GM21528 (cell line): ENCODE data around the gene SLC16A6.
"Not testable (repeated sequence)": the region's sequence is repeated elsewhere in the genome, so short reads cannot be mapped to it uniquely, and the experiment has no call there.

Experiments
- ATAC-seq: cut with Tn5 transposase; IDR thresholded peaks from one replicate; pipeline ENCODE4 v1.9.1; 2021; ENCODE audit warnings: mild to moderate bottlenecking, moderate library complexity; ENCODE audit not compliant: unreplicated experiment, low FRiP score

The SLC16A6 gene

DNA sequence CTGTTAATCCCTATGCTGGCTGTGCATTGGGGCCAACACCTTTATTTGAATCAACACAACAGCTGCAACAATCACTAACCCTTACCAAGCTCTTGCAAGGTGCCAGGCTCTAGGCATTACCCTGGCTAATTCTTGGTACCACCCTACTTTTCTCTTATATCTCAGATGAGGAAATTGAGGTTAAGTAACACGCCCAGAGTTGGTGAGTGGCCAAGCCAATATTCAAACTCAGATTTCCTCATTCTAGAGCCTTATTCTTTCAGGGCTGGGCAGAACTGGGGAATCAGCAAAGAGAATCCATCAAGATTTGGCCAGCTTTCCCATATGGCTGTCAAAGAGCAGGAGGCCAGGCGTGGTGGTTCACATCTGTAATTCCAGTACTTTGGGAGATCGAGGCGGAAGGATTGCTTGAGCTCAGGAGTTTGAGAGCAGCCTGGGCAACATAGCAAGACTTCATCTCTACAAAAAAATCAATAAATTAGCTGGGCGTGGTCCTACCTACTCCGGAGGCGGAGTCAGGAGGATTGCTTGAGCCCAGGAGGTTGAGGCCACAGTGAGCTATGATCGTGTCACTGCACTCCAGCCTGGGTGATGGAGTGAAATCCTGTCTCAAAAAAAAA lies 24.1 kb upstream of the SLC16A6 start:
- no peak for ATAC-seq

DNA sequence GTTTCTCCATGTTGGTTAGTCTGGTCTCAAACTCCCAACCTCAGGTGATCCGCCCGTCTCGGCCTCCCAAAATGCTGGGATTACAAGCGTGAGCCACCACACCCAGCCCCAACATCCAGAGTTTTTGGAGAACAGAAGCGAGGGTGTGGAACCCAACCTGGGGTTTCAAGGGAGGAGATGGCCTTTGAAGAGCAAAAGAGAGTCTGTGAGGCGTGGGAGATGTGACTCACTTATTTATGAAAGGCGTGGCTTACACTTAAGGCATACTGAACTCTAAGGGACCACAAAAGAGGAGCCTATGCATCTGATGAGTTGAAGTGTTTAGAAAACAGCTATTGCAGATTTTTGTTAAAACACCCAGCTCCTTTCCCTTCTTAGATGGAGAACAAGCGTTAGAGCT lies 19.2 kb upstream of the SLC16A6 start:
- no peak for ATAC-seq

DNA sequence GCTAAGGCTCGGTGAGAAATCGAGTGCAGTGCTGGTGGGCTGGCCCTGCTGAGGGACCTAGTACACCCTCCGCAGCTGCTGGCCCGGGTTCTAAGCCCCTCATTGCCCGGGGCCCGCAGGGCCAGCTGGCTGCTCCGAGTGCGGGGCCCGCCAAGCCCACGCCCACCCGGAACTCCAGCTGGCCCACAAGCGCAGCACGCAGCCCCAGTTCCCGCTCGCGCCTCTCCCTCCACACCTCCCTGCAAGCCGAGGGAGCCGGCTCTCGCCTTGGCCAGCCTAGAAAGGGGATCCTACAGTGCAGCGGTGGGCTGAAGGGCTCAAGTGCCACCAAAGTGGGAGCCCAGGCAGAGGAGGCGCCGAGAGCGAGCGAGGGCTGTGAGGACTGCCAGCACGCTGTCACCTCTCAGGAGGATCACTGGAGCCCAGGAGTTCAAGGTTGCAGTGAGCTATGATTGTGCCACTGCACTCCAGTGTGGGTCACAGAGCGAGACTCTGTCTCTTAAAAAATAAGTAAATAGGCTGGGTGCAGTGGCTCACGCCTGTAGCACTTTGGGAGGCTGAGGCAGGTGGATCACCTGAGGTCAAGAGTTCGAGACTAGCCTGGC lies 18.2 kb upstream of the SLC16A6 start:
- not testable (repeated sequence) for ATAC-seq

DNA sequence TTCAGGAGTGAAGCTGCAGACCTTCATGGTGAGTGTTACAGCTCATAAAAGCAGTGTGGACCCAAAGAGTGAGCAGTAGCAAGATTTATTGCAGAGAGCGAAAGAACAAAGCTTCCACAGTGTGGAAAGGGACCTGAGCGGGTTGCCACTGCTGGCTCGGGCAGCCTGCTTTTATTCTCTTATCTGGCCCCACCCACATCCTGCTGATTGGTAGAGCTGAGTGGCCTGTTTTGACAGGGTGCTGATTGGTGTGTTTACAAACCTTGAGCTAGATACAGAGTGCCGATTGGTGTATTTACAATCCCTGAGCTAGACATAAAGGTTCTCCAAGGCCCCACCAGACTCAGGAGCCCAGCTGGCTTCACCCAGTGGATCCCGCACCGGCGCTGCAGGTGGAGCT lies 17.6 kb upstream of the SLC16A6 start:
- ATAC-seq: not testable (repeated sequence)

DNA sequence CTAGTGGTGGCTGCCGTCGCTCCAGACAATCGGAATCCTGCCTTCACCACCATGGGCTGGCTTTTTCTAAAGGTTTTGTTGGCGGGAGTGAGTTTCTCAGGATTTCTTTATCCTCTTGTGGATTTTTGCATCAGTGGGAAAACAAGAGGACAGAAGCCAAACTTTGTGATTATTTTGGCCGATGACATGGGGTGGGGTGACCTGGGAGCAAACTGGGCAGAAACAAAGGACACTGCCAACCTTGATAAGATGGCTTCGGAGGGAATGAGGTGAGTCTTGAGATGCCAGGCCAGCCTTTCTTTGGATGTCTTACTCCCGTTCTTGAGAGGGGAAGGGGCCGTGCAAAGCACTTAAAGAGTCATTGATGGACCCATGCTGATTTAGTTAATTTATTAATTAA lies 16.5 kb upstream of the SLC16A6 start:
- no peak for ATAC-seq

DNA sequence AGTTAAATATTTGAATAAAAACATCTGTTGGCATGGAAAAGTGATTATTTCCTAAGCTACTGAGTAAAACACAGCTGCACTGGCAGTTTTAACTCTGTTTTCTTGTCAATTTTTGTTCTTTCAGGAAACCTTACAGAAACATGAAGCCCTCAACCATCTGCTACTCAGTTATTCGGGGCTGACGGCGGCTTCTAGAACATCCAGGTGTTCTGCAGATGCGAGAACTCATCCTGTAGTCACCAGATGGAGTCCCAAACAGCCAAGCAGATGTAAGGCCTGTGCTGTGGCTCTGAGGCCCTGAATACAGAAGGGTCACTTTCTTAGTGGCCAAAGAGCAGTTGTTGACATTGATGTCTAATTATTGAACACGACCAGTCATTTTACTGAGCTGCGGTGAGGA lies 15.9 kb upstream of the SLC16A6 start:
- no peak for ATAC-seq

DNA sequence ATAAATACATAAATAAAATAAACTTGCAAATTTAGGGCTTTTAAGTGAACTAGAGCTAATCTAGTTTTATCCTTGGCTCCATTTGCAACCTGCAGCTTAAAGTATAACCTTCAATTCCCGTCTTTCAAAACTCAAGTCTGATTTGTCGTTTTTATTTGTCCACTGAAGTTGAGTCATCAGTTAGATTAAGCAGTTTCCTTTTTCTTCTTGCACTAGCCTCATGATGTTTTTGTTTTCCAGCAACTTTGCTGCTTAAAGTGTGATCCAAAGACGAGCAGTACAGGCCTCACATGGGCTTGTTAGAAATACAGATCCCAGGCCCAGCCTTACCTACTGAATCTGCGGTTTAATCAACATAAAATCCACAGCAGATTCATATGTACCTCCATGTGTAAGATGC lies 14.2 kb upstream of the SLC16A6 start:
- ATAC-seq: no peak

DNA sequence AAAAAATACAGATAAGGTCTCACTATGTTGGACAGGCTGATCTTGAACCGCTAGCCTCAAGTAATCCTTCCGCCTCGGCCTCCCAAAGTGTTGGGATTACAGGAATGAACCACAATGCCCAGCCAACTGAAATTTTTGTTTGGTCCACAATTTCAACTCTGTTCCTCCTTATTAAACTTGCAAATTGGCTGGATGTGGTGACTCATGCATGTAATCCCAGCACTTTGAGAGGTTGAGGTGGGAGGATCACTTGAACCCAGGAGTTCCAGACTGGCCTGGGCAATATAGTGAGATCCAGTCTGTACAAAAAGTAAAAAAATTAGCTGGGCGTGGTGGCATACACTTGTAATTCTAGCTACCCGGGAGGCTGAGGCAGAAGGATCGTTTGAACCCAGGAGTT lies 13.8 kb upstream of the SLC16A6 start:
- no peak for ATAC-seq

DNA sequence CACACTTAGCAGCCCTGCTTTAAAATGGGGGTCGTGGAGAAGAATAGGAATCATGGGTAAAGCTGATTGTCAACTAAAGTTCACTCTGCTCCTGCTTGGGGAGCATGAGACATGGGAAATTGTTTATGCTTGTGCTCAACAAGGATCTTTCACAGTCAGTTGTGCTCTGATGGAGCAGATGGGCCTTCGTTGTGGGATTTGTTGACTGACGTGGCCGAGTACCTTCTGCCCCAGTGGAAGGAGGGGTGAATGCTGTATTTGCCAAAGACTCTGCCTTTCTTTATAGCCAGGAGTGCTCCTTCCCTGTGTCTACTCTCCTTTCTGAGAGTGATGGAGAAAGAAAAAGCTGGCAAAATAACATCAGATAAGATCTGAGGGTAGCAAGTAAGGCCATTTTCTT lies 11.7 kb upstream of the SLC16A6 start:
- ATAC-seq: no peak

DNA sequence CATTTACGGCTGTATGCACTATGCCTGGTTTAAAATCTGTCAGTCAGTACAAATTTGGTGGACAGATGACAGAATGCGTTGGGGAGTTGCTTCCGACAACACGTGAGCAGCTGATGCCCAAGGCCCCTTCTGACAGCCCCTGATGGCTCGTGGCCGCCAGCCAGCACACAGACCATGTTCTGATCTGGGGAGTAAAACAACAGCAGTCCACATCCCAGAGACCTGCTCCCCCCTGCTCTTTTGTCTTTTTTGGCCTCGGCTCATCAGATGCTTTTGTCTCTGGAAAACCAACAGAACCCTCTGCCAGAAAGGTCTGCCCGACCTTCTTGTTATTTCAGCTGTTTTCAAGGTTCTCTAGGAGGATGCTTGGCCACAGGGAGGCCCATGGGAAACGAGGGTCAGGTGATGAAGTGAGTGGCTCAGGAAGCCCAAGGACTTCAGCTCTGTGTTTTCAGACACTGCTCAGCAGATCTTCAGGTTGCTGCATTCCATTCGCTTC lies 11.2 kb upstream of the SLC16A6 start:
- ATAC-seq: no peak

DNA sequence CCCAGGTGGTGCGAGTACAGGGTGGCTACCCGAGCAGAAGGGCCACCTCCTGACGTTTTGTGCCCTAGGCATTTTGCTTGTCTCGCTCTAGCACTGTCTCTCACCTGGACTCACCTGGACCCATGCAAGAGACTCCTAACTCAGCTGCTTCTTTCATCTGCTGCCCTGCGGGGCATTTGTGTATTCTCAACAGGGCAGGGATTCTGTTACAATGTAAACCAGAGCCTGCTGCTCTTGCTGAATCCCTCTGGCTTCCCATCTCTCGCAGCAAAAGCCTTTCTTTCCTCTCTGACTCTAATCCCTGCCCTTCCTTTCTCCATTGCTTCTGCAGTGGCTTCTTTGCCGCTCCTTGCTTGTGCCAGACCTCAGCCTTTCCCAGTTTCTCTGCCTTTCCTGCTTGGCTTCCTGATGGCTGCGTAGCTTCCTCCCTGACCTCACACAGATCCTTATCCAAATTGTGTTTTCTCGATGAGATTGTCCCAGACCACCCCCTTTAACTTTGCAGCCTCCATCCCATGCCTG lies 10.6 kb upstream of the SLC16A6 start:
- no peak for ATAC-seq

DNA sequence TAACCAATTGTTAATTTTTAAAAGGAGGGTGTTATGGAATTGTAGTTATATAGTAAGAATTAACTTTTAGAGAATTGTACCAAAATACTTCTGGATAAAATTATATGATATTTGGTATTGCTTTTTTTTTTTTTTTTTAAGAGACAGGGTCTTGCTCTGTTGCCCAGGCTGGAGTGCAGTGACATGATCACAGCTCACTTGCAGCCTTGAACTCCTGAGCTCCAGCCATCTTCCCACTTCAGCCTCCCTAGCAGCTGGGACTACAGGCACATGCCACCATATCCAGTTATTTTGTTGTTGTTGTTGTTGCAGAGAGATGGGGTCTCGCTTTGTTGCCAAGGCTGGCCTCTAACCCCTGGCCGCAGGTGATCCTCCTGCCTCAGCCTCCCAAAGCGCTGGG lies 8.9 kb upstream of the SLC16A6 start:
- ATAC-seq: no peak

DNA sequence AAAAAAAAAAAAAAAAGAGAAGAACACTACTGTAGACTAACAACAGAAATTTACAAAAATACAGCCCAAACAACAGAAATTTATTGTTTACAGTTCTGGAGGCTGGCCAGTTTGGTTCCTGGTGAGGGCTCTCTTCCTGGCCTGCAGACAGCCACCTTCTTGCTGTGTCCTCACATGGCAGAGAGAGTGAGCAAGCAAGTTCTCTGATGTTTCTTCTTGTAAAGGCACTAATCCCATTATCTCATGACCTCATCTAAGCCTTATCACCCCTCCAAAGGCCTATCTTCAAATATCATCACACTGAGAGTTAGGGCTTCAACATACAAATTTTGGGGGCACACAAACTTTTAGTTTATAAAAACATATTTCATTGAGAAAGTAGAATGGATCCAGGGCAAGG lies 7.7 kb upstream of the SLC16A6 start:
- no peak for ATAC-seq

DNA sequence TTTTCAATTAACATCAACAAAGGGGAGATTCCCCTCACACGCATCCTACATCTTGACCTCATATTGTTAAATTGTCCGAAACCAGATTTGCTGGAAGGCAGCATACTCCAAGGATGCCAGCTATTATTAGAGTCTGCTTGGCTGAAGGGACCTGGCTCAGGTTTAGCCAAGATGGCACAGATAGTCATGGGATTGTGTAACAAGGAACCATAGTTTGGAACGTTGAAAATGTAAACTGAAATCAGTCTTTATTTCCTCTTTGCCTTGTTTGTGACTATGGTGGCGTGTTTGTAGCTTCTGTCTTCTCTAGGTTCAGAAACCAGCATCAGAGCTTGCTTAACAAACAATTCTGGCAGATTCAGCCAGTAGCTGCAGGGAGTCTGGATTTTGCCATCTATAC lies 6.3 kb upstream of the SLC16A6 start:
- ATAC-seq: no peak

DNA sequence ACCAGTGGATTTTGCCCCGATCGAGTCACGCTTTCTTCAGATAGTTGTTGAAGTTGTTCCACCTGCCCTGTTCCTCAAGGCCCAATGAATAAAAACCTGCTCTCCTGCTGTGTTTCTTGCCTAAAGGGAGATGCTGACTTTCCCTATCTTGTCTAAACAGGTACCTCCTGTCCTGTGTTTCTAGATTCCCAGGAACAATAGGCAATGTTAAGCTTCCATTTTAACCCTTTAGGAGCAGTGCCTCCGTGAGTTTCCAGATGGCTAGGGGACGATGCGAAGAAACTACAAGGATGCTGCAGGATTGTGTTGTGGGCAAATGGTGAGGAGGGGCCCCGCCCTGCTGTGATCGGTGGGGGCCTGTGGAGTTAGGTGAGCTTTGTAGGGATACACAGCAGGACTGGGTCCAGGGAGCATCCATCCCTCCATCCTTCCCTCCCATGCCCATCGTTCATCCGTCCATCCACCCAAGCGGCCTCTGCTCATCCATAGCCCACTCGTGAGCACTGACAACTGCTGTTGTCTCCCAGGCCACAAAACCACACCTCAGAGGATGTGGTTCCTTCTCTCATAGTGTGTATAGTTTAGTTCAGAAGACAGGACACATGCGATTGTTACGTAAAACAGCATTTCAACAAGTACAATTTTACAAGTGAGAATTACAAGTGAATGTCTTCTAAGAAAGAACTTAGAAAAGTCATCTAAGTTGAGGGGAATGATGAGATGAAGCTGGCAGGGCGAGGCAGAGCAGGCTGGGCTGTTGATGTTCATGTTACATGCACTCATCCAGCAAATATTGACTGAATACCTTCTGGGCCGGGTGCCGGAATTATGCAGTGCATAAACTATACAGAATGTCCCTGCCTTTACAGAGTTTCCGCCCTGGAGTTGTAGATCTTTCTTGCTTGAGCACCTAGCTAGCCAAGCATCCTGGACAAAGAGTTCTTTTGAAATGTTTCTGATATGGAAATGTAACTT lies 5.6 kb upstream of the SLC16A6 start:
- no peak for ATAC-seq

DNA sequence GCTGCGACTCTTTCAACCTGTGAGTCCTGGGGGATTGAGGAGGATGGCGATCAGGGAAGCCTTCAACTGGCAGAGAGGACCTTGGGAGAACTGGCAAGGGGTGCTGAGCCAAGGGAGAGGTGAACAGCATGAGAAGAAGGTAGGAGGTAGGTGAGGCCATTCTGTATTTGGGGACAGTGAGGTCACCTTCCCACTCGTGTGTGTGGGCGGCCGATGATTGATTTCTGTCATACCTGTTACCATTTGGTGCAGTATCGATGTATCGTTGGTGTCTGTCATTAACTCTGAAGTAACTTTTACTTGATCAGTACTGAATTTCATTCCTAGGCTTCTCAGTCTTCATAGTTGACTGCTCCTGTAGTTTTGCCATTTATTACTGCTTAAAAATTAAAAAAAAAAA lies 4.2 kb upstream of the SLC16A6 start:
- ATAC-seq: no peak

DNA sequence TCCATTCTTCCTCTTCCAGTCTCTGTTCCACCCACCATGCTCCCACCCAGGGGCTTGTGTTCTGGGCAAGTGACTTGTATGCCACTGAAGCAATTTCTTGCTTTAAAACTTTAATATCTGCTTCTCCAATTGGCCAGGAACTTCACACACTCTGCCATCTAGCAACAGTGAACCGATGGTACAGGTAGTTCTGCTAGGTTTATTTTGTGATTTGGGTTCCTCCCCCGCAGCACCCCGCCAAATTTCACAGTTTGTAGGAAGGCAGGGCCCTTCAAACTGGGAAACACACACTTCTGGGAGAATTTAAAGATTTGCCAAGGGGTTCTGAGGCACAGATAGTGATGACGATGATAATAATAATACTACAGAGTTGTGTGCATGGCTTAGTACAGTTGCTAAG lies 3.7 kb upstream of the SLC16A6 start:
- no peak for ATAC-seq

DNA sequence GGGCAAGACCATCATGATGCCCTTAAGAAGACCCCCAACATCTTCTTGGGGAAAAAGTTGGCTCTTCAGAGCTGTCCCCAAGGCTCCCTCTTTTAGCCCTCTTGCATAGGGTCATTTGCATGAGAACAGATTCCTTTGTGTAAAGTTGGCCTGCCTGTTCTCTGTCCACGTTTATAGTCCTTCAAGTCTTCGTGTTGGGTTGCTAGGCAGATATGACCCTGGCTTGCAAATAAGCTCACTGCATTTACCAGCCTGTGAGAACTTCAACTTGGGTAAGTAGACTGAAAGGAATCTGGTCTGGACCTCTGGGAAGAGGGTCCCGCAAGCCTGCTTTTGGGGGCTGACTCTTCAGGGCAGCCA lies 3.2 kb upstream of the SLC16A6 start:
- ATAC-seq: no peak

DNA sequence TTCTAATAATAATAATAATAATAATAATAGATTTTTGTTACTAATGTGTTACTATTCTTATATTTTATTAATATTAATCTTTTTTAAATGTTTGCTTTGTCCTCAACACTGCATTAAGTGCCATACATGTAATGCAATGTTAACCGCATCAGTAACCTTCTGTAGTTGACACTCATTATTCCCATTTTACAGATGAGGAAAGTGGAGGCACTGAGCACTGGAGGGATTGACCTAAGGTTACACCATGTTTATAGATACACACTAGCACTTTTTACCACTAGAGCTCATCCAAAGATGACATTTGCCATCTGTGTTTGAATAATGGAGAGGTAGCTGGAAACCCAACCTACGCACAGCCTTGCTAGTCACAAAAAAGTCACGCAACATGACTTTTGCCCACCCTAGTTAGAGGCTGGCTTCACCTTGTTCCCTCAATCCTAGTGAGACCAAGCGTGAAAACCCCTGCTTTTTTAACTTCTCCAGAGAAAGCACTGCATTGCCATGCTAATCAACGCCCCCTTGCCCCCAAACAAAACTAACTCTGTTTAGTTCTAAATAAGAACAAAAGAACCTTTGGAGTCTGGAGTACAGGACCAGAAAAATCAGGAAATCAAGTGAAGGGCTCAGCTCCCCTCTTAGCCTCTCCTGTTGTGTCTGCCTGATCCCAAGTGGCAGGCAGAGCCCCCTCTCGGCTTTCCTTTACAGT lies 2.7 kb upstream of the SLC16A6 start:
- no peak for ATAC-seq

DNA sequence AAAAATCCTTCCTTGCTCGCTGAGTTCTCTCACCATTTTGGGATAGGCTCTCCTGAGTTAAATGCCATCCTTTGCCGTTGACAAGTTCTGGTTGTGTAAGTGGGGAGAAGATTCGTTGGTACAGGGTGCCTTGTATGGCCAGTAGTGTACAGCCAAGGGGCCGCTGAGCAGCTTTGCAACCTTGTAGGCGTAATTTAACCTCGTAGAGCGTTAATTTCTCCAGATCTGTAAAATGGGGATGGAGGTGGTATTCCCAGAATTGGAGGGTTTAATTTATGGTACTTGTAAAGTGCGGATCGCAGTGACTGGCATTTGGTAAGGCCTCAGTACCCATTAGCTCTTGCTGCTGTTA lies 1.7 kb upstream of the SLC16A6 start:
- ATAC-seq: no peak
